22Rv1 (cell line): Measurements from ENCODE around the gene MISP3.

Experiments
- H3K27ac ChIP-seq: fragments of 450-650 bp; 2 replicates; pipeline ENCODE4 v1.5.1; 2017
- ZFX ChIP-seq: fragments of 450-650 bp; IDR thresholded peaks from 2 replicates; pipeline ENCODE4 v1.6.1; 2017; ENCODE audit warnings: antibody characterized with exemption, borderline replicate concordance
- TF ChIP-seq, protein P1 (sequence below): fragments of 450-650 bp; IDR thresholded peaks from 2 replicates; pipeline ENCODE4 v1.5.1; 2017; ENCODE audit warnings: mild to moderate bottlenecking

MISP3 gene

DNA sequence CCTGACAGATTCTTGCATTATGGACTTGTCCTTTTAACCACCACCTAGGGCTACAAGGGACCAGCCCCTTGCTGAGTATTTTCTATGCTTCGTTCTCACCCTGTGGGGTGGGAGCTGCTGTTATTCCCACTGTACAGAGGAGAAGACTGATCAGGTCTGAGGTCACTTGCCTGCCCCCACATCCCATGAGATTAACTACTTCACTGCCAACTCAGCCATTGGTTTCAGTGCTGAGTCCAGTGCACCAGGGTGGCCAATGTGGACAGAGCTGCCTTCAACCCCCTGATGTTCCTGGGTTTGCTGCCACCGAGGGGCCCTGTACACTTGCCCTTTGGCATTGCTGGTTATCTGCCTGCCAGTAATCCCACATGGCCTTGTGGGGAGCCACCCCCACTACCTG, 38.1 kb downstream of the MISP3 start:
- no peak overlapping the region for H3K27ac ChIP-seq
- TF ChIP-seq, protein P1, sequence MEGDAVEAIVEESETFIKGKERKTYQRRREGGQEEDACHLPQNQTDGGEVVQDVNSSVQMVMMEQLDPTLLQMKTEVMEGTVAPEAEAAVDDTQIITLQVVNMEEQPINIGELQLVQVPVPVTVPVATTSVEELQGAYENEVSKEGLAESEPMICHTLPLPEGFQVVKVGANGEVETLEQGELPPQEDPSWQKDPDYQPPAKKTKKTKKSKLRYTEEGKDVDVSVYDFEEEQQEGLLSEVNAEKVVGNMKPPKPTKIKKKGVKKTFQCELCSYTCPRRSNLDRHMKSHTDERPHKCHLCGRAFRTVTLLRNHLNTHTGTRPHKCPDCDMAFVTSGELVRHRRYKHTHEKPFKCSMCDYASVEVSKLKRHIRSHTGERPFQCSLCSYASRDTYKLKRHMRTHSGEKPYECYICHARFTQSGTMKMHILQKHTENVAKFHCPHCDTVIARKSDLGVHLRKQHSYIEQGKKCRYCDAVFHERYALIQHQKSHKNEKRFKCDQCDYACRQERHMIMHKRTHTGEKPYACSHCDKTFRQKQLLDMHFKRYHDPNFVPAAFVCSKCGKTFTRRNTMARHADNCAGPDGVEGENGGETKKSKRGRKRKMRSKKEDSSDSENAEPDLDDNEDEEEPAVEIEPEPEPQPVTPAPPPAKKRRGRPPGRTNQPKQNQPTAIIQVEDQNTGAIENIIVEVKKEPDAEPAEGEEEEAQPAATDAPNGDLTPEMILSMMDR = no peak
- TF ChIP-seq ZFX = no peak

DNA sequence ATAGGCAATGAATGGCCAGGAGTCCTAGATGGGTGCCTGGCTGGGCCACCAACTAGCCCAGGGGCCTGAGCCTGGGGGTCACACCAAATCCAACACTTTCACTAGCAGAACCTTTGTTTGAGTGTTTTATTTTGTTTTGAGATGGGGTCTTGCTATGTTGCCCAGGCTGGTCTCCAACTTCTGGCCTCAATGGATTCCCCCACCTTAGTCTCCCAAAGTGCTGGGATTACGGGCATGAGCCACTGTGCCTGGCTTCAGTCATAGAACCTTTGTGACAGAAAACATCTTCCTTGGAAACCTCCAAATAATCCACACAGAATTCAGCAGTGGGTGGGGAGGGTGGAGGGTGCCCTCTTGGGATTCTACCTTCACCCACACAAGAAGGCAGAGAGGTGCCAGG, 38.9 kb downstream of the MISP3 start:
- H3K27ac ChIP-seq = no peak overlapping the region
- TF ChIP-seq, protein P1 = no peak

DNA sequence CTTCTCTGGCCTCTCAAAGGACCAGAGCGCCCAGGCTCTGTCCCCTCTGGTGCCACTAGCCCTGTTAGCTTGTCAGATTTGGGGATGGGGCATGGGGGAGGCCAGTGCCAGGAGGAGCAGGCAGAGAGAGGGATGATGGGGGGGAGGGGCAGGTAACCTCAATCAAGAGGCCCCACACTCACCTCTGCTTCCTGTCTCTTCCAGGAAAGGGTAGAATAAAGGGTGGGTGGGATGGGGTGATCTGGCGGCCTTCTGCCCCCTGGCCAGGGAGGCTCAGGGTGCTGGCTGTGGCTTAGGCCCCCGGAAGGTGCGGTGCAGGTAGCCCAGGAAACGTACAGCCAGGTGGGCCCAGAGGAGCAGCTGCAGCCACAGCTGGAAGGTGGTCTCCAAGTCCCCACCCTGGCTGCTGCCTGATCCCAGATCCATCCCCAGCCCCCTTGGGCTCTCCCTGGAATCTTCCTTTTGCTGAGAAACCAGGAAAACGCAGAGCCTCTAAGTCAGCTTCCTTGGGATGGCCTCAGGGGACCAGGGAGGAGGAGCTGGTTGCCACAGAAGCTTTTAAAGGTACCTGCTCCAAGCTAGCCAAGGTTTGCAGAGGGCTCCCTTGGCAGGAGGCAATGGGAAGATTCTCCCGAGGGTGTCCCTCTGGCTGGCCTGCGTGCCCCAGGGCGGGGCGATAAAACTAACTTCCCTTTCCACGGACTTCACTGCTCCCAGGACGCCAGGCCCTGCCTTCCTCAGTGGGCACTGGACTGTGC, 39.6 kb downstream of the MISP3 start:
- TF ChIP-seq, protein P1 = no peak
- TF ChIP-seq ZFX = no peak
- no peak overlapping the region for H3K27ac ChIP-seq

DNA sequence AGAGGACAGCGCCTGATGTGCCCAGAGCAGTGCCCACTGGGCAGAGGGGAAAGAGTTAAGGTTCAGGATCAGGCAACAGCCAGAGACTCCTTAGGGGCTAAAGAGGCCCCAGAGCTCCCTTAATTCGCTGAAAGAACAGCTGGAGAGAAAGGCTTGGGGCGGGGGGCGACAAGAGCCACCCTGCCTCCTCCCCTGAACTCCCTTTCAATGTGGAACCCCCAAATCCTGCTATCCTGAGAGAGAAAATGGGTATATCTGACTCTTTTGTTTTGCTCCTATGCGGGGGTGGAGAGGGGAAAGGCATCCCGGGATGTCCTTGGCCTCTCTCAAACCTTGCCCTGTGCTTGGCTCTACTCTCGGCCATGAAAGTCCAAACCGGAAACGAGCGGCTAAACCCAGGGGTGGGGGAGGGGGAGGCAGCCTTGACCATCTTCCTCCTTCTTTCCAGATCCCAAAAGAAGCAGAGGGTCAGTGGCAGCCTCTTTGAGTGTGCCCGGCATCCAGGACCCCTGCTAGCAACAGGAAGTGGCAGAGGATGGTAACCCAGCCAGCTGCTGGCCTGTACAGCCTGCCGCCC, 40.3 kb downstream of the MISP3 start:
- H3K27ac ChIP-seq = no peak overlapping the region
- TF ChIP-seq ZFX = no peak
- TF ChIP-seq, protein P1 = no peak

DNA sequence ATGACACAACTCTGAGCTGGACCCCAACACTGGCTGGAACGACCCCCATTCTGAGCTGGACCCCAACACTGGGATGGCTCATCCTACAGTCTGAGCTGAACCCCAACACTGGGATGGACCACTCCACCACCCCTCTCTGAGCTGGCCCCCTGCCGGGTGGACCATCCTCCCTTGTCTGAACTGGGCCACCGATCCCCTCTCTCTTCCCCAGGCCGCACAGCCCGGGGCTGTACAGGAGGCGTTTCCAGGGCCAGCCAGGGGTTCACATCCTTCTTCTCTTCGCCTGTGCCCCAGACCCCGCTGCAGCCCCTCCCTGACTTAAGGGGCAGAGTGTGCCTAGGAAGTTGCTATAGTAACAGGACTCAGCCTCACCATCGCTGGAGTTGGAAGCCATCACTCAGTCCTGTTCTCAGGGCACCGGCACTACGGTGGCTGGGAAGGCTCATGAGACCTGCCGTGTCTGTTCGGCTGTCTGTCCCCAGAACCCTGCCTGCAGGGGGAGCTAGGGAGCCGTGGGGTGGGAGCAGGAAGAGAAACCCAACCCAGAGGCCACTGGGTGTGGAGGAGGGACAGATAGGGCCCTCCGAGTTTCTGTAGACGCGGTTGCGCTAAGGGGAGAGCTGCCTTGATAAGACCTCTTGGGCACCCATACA, 41.3 kb downstream of the MISP3 start:
- no peak for TF ChIP-seq ZFX
- TF ChIP-seq, protein P1 = peak; percentile 67
- no peak overlapping the region for H3K27ac ChIP-seq

DNA sequence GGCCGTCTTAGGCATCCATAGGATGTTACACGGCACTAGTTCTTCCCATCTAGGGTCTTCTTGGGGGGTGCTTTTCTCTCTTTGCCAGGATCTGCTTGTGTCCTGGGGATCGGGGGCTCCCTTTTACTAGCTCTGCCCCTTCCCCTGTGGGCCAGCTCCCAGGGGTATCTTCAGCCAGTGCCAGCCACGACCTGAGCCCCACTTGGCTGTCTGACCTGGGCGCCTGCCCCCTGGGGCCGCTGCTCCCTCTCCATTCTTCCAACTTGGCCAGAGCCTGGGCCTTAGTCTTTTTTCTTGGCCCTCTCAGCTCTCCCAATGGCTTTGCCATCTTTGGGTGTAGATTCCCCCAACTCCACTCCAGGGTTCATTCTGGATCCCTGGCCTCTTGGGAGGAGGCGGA, 41.9 kb downstream of the MISP3 start:
- no peak for TF ChIP-seq ZFX
- TF ChIP-seq, protein P1 = peak; percentile 38
- no peak overlapping the region for H3K27ac ChIP-seq

DNA sequence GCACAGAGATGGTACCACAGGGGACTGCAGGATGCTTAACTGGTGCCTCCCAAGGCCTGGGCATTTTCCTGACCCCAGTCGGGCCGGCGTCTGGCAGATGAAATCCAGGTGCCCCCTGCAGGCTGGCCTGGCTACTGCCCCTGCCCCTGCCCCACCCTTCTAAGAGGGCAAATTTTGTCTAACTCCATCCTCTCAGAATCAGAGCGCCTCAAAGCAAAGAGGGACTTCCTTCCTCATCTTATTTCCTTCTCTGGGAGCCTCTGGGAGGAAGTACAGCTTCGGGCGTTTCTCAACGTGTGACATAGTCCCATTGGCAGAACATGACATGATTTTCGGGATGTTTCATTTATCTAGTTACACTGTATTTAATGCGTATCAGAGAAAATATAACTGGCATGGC, 42.3 kb downstream of the MISP3 start:
- no peak for TF ChIP-seq ZFX
- TF ChIP-seq, protein P1 = peak; percentile 48
- no peak overlapping the region for H3K27ac ChIP-seq
